Subcutaneous abdominal adipose tissue (tissue), 5 donors: ENCODE measurements around the gene PIP5K1A.
A peak's percentile ranks its signal among the peaks of the same experiment; 100 is the strongest.

Source experiments
- H3K27ac ChIP-seq: one replicate; pipeline ENCODE4 v1.7.0; 2013; ENCODE audit warnings: low read depth, mild to moderate bottlenecking, inconsistent platforms, low read length, moderate library complexity
- H3K27me3 ChIP-seq, 5 donors: one replicate each; pipeline ENCODE4 v1.7.0; 2013; ENCODE audit warnings: low read length in 5 of 5, inconsistent platforms in 1 of 5; ENCODE audit not compliant: control insufficient read depth in 5 of 5, insufficient read depth in 4 of 5
- H3K36me3 ChIP-seq, 5 donors: one replicate each; pipeline ENCODE4 v1.7.0; 2013; ENCODE audit warnings: low read length in 5 of 5; ENCODE audit not compliant: control insufficient read depth in 5 of 5, insufficient read depth in 5 of 5
- H3K4me1 ChIP-seq, 5 donors: one replicate each; pipeline ENCODE4 v1.7.0; 2013; ENCODE audit warnings: low read length in 5 of 5, mild to moderate bottlenecking in 3 of 5, moderate library complexity in 1 of 5; ENCODE audit not compliant: control insufficient read depth in 5 of 5, insufficient read depth in 5 of 5
- H3K4me3 ChIP-seq, 5 donors: one replicate each; pipeline ENCODE4 v1.7.0; 2013; ENCODE audit warnings: low read length in 5 of 5, low read depth in 1 of 5
- H3K9ac ChIP-seq, 5 donors: one replicate each; pipeline ENCODE4 v1.7.0; 2013; ENCODE audit warnings: low read length in 5 of 5, mild to moderate bottlenecking in 4 of 5, moderate library complexity in 3 of 5
- H3K9me3 ChIP-seq, 5 donors: one replicate each; pipeline ENCODE4 v1.7.0; 2013; ENCODE audit warnings: low read length in 5 of 5; ENCODE audit not compliant: control insufficient read depth in 5 of 5
- donor health status: healthy.
- donor health status: healthy.
- donor health status: healthy.
- donor health status: healthy.
- donor health status: healthy.

Gene PIP5K1A

DNA sequence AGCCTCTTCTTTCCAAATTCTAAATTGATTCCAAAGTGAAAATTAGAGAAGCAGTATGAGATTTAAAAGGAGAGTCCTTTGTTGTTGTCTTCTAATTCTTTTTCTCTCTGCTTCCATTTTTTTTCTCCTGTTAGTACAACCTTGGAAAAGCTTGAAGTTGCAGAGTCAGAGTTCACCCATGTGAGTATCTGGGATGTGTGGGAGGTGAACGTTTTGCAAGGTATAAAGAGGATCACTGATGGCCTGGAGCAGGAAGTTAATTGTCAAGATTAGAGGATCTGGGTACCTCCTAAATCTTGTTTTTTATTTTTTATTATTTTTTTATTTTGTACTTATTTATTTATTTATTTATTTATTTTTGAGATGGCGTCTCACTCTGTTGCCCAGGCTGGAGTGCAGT, 48.4 kb downstream of the PIP5K1A start:
- Histone ChIP-seq H3K9me3 (no peaks in the 10 kb centered on the region), H3K4me1 (no peaks in the 10 kb centered on the region), H3K27ac (no peak overlapping the region), H3K36me3 (peaks cover 42 to 79% (median 76%) of the 10 kb centered on the region in 5 donors), H3K9ac (no peak overlapping the region), H3K27me3 (no peaks in the 10 kb centered on the region), H3K4me3 (no peak overlapping the region)

DNA sequence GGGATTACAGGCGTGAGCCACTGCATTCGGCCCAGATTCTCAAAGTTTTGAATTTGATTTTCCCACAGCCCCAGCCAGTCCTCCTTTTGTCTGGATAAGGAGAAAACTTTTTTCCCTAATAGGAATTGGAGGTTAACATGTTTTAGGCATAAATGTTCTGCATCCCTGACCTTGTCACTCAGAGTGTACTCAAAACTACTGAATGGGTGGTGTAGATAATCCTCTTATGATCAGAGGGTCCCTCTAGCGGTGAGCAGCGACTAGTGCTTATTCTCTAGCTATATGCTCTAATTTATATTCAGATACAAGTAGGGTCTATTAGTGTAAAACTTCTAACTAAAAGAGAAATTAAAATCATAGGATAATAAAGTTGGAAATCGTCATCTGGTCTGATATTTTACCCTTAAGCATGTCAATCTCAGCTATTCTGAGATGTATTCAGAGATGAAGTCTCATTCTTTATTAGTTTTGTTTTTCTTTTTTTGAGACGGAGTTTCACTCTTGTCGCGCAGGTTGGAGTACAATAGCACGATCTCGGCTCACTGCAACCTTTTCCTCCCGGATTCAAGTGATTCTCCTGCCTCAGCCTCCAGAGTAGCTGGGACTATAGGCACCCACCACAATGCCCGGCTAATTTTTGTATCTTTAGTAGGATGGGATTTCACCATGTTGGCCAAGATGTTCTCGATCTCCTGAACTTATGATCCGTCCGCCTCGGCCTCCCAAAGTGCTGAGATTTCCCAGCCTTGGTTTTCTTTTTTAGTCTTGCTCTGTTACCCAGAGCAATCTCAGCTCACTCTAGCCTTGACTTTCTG, 53.5 kb downstream of the PIP5K1A start:
- Histone ChIP-seq H3K4me1 (peaks cover 0 to 12% (median 11%) of the 10 kb centered on the region in 5 donors), H3K9me3 (no peaks in the 10 kb centered on the region), H3K27me3 (no peaks in the 10 kb centered on the region), H3K4me3 (no peak overlapping the region), H3K9ac (no peak overlapping the region), H3K36me3 (peaks cover 17 to 31% (median 27%) of the 10 kb centered on the region in 5 donors), H3K27ac (no peak overlapping the region)

DNA sequence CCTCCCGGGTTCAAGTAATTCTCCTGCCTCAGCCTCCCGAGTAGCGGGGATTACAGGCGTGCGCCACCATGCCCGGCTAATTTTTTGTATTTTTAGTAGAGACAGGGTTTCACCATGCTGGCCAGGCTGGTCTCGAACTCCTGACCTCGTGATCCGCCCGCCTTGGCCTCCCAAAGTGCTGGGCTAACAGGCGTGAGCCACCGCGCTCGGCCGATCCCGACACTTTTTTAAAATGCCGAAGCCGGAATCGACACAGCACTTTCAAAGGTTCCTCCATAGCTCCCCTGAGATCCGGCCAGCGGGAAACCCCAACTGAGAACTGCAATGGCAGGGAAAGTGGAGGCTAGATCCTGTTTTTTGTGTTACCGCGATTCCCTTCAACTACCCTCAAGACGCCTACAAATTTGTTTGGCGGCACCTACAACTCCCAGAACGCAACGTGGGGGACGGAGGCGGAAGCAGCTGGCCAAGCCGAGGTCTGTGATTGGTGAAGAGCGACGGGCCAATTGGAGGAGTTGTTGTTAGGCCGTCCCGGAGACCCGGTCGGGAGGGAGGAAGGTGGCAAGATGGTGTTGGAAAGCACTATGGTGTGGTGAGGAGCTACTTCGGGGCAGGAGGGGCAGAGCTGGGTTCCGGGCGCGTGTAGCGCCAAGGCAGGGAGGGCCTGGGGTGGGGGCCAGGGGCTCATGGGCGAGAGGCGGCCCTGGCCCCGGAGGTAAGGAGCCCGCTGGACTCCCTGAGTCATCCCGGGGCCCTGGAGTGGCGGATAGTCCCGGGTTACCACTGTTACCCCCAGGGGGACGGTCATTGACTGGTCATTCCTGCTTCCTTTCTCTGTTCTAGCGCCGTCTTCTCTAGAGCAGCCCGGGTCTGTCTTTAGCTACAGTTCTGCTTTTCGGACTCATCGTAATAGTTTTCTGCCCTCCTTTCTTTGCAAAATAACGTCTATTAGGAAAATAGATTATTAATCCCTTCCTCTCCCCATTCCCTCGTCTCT, 56.2 kb downstream of the PIP5K1A start, which contains the start of gene PSMD4:
PSMD4 (plus strand) TSS at position 518 of the 997 bp plus-strand sequence; CDS start at position 567, 49 bp downstream.
- H3K36me3 ChIP-seq = peaks cover 0 to 9% (median 6%) of the 10 kb centered on the region in 5 donors
- no peaks in the 10 kb centered on the region for H3K27me3 ChIP-seq
- no peaks in the 10 kb centered on the region for H3K9me3 ChIP-seq
- peaks cover 0 to 12% (median 11%) of the 10 kb centered on the region in 5 donors for H3K4me1 ChIP-seq
- H3K27ac ChIP-seq = peak within 1 kb of the TSS; percentile 96
- peak within 1 kb of the TSS; percentile 57 to 88 (median 81) for H3K4me3 ChIP-seq
- peak within 1 kb of the TSS; percentile 74 to 95 (median 91) for H3K9ac ChIP-seq

DNA sequence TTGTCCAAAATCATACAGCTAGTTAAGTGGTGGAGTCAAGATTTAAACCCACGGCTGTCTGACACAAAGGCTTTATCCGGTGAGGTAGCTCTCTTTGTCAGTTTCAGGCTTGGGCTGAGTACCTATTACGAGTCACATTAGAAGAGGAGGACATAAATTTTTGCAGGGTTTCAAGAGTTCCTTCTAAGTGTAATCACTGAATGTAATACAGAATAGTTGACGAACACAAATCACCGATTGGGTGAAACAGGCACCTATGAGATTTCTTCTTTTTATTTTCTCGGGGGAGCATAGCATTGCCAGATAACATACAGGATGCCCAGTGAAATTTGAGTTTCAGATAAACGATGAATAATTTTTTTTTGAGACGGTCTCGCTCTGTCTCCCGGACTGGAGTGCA, 57.0 kb downstream of the PIP5K1A start:
- Histone ChIP-seq H3K27ac (peak overlapping the region; percentile 96), H3K27me3 (no peaks in the 10 kb centered on the region), H3K9ac (peak overlapping the region; percentile 74 to 95 (median 91))

DNA sequence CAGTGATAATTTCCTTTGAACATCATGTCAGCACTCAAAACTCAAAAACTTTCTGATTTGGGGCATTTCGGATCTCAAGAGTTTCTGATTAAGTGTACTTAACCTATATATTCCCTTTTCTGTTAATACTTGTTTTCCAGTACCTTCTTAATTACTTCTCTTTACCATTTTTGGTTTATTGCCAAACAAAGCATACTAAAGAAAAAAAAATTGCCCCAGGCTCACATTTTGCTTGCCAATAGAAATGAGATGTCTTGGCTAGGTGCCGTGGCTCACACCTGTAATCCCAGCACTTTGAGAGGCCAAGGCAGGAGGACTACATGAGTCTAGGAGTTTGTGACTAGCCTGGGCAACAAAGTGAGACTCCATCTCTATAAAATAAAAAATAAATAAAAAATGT, 61.0 kb downstream of the PIP5K1A start:
- H3K27ac ChIP-seq = no peak overlapping the region
- H3K9me3 ChIP-seq = no peaks in the 10 kb centered on the region
- no peak overlapping the region for H3K4me3 ChIP-seq
- H3K27me3 ChIP-seq = no peaks in the 10 kb centered on the region
- peaks cover 0 to 12% (median 11%) of the 10 kb centered on the region in 5 donors for H3K4me1 ChIP-seq
- H3K9ac ChIP-seq = no peak overlapping the region
- H3K36me3 ChIP-seq = peaks cover 0 to 21% (median 16%) of the 10 kb centered on the region in 5 donors

More for the DNA sequence above, 57.0 kb downstream of the PIP5K1A start:
- H3K36me3 ChIP-seq = peaks cover 0 to 1% (median 0%) of the 10 kb centered on the region in 5 donors
- H3K9me3 ChIP-seq = no peaks in the 10 kb centered on the region
- H3K4me1 ChIP-seq = peaks cover 0 to 12% (median 11%) of the 10 kb centered on the region in 5 donors
- H3K4me3 ChIP-seq = peak overlapping the region; percentile 57 to 88 (median 81)

DNA sequence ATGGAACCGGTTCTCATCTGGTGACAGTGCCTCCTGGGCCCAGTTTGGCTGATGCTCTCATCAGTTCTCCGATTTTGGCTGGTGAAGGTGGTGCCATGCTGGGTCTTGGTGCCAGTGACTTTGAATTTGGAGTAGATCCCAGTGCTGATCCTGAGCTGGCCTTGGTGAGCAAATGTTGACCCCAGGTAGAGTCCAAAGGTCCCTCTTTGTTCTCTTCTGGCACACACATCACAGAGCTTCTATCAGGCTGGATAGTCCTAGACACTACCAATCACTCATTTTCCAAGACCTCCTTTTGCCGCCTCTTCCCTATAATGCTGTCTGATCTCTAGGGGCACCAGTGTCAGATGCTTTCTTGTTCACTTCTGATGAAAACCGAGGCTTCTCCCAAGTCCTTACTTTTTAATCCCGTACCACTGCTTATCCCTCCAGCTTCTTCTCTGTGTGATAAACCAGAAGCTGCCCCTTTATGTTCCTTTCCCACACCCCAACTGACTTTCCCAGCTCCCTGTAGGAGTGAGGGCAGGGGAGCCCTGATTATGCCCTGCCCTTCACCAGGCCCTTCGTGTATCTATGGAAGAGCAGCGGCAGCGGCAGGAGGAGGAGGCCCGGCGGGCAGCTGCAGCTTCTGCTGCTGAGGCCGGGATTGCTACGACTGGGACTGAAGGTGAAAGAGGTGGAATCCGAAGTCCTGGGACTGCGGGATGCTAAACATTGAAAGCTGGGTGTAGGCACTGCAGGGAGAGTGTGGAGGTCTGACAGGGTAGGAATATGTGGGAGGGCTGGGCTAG, 67.3 kb downstream of the PIP5K1A start:
- peaks cover 6 to 70% (median 62%) of the 10 kb centered on the region in 5 donors for H3K36me3 ChIP-seq
- no peak overlapping the region for H3K27ac ChIP-seq
- H3K27me3 ChIP-seq = no peaks in the 10 kb centered on the region
- no peak overlapping the region for H3K4me3 ChIP-seq
- H3K9me3 ChIP-seq = no peaks in the 10 kb centered on the region
- H3K9ac ChIP-seq = no peak overlapping the region
- no peaks in the 10 kb centered on the region for H3K4me1 ChIP-seq

DNA sequence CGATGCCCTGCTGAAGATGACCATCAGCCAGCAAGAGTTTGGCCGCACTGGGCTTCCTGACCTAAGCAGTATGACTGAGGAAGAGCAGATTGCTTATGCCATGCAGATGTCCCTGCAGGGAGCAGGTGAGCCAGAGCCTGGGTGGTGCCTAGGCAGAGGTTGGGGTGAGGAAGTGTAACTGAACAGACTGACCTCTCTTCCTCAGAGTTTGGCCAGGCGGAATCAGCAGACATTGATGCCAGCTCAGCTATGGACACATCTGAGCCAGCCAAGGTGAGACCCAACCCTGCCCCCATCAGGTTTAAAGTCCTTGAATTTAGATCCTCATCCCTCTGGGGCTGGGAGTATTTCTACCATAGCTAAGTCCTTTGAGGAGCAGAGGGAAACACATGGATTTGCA, 68.0 kb downstream of the PIP5K1A start:
- H3K9me3 ChIP-seq = no peaks in the 10 kb centered on the region
- no peaks in the 10 kb centered on the region for H3K27me3 ChIP-seq
- no peak overlapping the region for H3K9ac ChIP-seq
- no peak overlapping the region for H3K27ac ChIP-seq
- no peak overlapping the region for H3K4me3 ChIP-seq
- H3K36me3 ChIP-seq = peaks cover 6 to 70% (median 62%) of the 10 kb centered on the region in 5 donors
- H3K4me1 ChIP-seq = no peaks in the 10 kb centered on the region

DNA sequence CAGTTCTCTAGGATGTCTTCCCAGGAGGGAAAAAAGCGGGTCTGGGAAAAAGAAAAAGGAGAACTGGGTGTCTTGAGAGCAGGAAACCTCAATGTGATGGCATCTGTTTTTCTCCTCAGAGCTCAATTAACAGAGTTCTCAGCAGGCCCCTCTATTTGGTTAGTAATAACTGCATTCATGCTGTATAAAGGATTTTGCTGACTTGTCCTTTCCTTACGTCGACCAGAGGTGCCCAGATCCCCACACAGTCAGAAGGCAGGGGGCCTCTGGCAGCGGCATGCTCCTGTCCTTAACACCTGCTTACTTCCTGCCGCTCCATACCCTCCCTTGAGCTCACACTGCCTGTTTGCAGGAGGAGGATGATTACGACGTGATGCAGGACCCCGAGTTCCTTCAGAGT, 68.5 kb downstream of the PIP5K1A start:
- H3K9me3 ChIP-seq = no peaks in the 10 kb centered on the region
- peaks cover 0 to 4% (median 0%) of the 10 kb centered on the region in 5 donors for H3K4me1 ChIP-seq
- no peak overlapping the region for H3K9ac ChIP-seq
- H3K36me3 ChIP-seq = peaks cover 6 to 70% (median 62%) of the 10 kb centered on the region in 5 donors
- H3K27me3 ChIP-seq = no peaks in the 10 kb centered on the region
- H3K4me3 ChIP-seq = no peak overlapping the region
- no peak overlapping the region for H3K27ac ChIP-seq

DNA sequence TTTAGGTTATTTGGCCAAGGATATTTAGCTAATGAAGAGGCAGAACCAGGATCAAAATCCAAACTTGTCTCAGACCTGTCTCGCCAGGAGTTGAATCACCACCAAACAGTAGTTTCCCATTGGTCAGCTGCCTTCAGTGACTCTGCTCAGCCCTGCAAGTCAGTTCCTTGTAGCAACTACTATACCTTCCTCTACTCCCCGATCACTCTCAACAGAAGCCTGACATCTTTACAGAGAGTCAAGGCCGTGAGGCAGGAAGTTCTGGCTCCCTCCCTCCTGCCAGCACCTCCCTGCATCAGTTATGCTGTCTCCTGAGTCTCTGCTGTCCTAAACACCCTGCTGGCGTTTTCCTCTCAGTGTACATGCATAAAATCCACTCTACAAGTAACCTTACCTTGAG, 69.4 kb downstream of the PIP5K1A start:
- H3K27me3 ChIP-seq = no peaks in the 10 kb centered on the region
- no peak overlapping the region for H3K27ac ChIP-seq
- H3K9ac ChIP-seq = no peak overlapping the region
- peaks cover 6 to 60% (median 55%) of the 10 kb centered on the region in 5 donors for H3K36me3 ChIP-seq
- H3K4me1 ChIP-seq = peaks cover 0 to 4% (median 0%) of the 10 kb centered on the region in 5 donors
- H3K4me3 ChIP-seq = no peak overlapping the region
- no peaks in the 10 kb centered on the region for H3K9me3 ChIP-seq
